SH-SY5Y (cell line): Measurements from ENCODE around the gene DEPDC5.

Experiments
- GATA2 ChIP-seq: IDR thresholded peaks from 2 replicates; pipeline ENCODE4 v1.6.1; 2011; ENCODE audit warnings: mild to moderate bottlenecking, low read depth, low read length
- GATA3 ChIP-seq: IDR thresholded peaks from 2 replicates; pipeline ENCODE4 v1.6.1; 2011; ENCODE audit warnings: low read depth, mild to moderate bottlenecking, low read length, moderate library complexity

DNA sequence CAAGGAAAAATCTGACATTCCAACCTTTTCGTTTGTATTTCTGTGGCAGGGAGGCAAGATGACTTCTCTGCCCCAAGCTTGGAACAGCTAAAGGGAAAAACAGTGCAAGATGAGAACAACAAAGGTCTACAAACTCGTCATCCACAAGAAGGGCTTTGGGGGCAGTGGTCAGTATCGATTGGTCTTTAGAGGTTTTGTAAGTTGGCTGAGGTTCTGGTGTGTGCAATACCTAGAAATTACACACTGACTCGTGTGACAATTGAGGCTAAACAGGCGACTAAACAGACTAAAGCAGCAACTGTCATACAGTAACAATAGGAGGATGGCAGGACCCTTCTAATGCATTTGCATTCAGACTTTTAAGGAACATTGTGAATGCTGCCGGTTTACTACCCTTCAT, 994 bp downstream of the DEPDC5 start:
- no peak for TF ChIP-seq GATA3
- TF ChIP-seq GATA2, result no peak
